ENCODE data around the gene RNF8.

GRCh38 chr6:37381579-37381978 is 27.8 kb downstream of the RNF8 start:
- TF ChIP-seq, protein P1, sequence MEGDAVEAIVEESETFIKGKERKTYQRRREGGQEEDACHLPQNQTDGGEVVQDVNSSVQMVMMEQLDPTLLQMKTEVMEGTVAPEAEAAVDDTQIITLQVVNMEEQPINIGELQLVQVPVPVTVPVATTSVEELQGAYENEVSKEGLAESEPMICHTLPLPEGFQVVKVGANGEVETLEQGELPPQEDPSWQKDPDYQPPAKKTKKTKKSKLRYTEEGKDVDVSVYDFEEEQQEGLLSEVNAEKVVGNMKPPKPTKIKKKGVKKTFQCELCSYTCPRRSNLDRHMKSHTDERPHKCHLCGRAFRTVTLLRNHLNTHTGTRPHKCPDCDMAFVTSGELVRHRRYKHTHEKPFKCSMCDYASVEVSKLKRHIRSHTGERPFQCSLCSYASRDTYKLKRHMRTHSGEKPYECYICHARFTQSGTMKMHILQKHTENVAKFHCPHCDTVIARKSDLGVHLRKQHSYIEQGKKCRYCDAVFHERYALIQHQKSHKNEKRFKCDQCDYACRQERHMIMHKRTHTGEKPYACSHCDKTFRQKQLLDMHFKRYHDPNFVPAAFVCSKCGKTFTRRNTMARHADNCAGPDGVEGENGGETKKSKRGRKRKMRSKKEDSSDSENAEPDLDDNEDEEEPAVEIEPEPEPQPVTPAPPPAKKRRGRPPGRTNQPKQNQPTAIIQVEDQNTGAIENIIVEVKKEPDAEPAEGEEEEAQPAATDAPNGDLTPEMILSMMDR (IDR thresholded peaks at IDR 0.05) = peak; percentile 54 to 66 (median 55)
- TF ChIP-seq POLR2A (IDR thresholded peaks at IDR 0.05) (no peak), EP300 (IDR thresholded peaks at IDR 0.05; ENCODE audit: low read depth) (no peak)

All from transverse colon (tissue), 3 donors.